ENCODE measurements around the gene FAM110D. TPM values are rescaled to one million over a fixed set of nuclear protein-coding genes. Genes with fewer than 3 reads are reported as not detected.

The FAM110D gene
- total RNA-seq, 2 donors from 2014 or later: 0.38 to 1.1 TPM

DNA sequence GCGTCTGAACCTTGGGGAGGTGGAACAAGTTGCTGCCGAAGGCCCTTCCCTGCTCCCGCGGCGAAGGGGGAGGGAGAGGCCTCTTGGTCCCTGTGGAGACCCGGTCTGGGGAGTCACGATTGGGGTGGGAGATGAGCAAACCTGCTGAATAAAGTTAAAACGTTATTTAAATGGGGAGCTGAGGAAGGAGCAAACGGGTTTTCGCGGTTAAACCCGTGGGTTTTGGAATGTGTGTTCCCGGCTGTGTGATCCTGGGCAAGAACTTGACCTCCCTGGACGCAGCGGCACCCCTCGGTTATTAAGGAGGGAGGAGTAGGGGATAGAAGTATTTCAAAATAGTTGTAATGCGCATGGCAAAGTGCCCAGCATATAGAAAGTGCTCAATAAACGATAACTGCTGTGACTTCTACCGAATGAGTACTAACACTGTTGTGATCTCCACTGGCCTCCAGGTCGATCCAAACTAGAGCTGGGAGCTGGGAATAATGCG, 3.4 kb downstream of the FAM110D start:
- DNase-seq: no peak

GRCh38 chr1:26163684-26164035, 4.8 kb downstream of the FAM110D start:
- Mint-ChIP-seq H3K4me1 (peaks cover 39% of the 10 kb centered on the region), H3K9me3 (no peaks in the 10 kb centered on the region), H3K27ac (no peak overlapping the region), H3K27me3 (ENCODE audit: insufficient read depth) (peaks cover 73% of the 10 kb centered on the region), H3K4me3 (peak overlapping the region; percentile 67), H3K36me3 (ENCODE audit: low read depth) (no peaks in the 10 kb centered on the region)
- no peak overlapping the region for H3K9ac ChIP-seq (ENCODE audit: extremely low read depth, low read length, poor library complexity, severe bottlenecking)
- no peak for DNase-seq
- H3K27ac ChIP-seq (ENCODE audit: low read depth, low read length): no peak overlapping the region
- H3K4me1 ChIP-seq (ENCODE audit: control insufficient read depth, insufficient read depth, low read length): peaks cover 7% of the 10 kb centered on the region
- H3K9me3 ChIP-seq (ENCODE audit: control insufficient read depth, low read length): no peaks in the 10 kb centered on the region
- WGBS, 2 experiments (ENCODE audit: insufficient coverage in 1 of 2, insufficient read length in 1 of 2): 89 to 92% methylated on average over 9 of the region's 9 CpGs
- TF ChIP-seq, protein P1, sequence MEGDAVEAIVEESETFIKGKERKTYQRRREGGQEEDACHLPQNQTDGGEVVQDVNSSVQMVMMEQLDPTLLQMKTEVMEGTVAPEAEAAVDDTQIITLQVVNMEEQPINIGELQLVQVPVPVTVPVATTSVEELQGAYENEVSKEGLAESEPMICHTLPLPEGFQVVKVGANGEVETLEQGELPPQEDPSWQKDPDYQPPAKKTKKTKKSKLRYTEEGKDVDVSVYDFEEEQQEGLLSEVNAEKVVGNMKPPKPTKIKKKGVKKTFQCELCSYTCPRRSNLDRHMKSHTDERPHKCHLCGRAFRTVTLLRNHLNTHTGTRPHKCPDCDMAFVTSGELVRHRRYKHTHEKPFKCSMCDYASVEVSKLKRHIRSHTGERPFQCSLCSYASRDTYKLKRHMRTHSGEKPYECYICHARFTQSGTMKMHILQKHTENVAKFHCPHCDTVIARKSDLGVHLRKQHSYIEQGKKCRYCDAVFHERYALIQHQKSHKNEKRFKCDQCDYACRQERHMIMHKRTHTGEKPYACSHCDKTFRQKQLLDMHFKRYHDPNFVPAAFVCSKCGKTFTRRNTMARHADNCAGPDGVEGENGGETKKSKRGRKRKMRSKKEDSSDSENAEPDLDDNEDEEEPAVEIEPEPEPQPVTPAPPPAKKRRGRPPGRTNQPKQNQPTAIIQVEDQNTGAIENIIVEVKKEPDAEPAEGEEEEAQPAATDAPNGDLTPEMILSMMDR (conservative IDR thresholded peaks at IDR 0.05): no peak
- peaks cover 47% of the 10 kb centered on the region for H3K27me3 ChIP-seq (ENCODE audit: control insufficient read depth, insufficient read depth, low read length, poor library complexity, severe bottlenecking)
- H3K4me3 ChIP-seq (ENCODE audit: low read length): no peak overlapping the region
- H3K36me3 ChIP-seq (ENCODE audit: control insufficient read depth, insufficient read depth, low read length): no peaks in the 10 kb centered on the region

More for the DNA sequence above, 3.4 kb downstream of the FAM110D start:
- Histone ChIP-seq H3K9ac (ENCODE audit: extremely low read depth, low read length, poor library complexity, severe bottlenecking) (no peak overlapping the region), H3K27me3 (ENCODE audit: control insufficient read depth, insufficient read depth, low read length, poor library complexity, severe bottlenecking) (peaks cover 47% of the 10 kb centered on the region), H3K27ac (ENCODE audit: low read depth, low read length) (no peak overlapping the region), H3K4me1 (ENCODE audit: control insufficient read depth, insufficient read depth, low read length) (peaks cover 7% of the 10 kb centered on the region), H3K36me3 (ENCODE audit: control insufficient read depth, insufficient read depth, low read length) (no peaks in the 10 kb centered on the region), H3K9me3 (ENCODE audit: control insufficient read depth, low read length) (no peaks in the 10 kb centered on the region), H3K4me3 (ENCODE audit: low read length) (peak overlapping the region; percentile 60)
- Mint-ChIP-seq H3K9me3 (no peaks in the 10 kb centered on the region), H3K4me3 (peak overlapping the region; percentile 47), H3K36me3 (ENCODE audit: low read depth) (no peaks in the 10 kb centered on the region), H3K4me1 (peaks cover 49% of the 10 kb centered on the region), H3K27ac (no peak overlapping the region), H3K27me3 (ENCODE audit: insufficient read depth) (peaks cover 70% of the 10 kb centered on the region)
- WGBS, 2 experiments (ENCODE audit: insufficient coverage in 1 of 2, insufficient read length in 1 of 2): 43 to 50% methylated on average over 20 to 21 of the region's 21 CpGs
- TF ChIP-seq, protein P1 (conservative IDR thresholded peaks at IDR 0.05): no peak

- no peaks in the 10 kb centered on the region for H3K36me3 ChIP-seq (ENCODE audit: control insufficient read depth, insufficient read depth, low read length)
- Mint-ChIP-seq H3K9me3 (no peaks in the 10 kb centered on the region), H3K4me3 (peak overlapping the region; percentile 67), H3K36me3 (ENCODE audit: low read depth) (no peaks in the 10 kb centered on the region), H3K27ac (peak overlapping the region; percentile 94), H3K4me1 (peaks cover 37% of the 10 kb centered on the region), H3K27me3 (ENCODE audit: insufficient read depth) (peaks cover 72% of the 10 kb centered on the region)
- DNase-seq: peak; percentile 92
- peak overlapping the region; percentile 38 for H3K27ac ChIP-seq (ENCODE audit: low read depth, low read length)
- TF ChIP-seq, protein P1 (conservative IDR thresholded peaks at IDR 0.05): peak; percentile 85
- peak overlapping the region; percentile 74 for H3K4me3 ChIP-seq (ENCODE audit: low read length)
- peak overlapping the region; percentile 44 for H3K9ac ChIP-seq (ENCODE audit: extremely low read depth, low read length, poor library complexity, severe bottlenecking)
- peaks cover 47% of the 10 kb centered on the region for H3K27me3 ChIP-seq (ENCODE audit: control insufficient read depth, insufficient read depth, low read length, poor library complexity, severe bottlenecking)
- no peaks in the 10 kb centered on the region for H3K9me3 ChIP-seq (ENCODE audit: control insufficient read depth, low read length)
- peaks cover 3% of the 10 kb centered on the region for H3K4me1 ChIP-seq (ENCODE audit: control insufficient read depth, insufficient read depth, low read length)
- 11 to 32% methylated on average over 21 to 72 of the region's 72 CpGs for WGBS, 2 experiments (ENCODE audit: insufficient coverage in 1 of 2, insufficient read length in 1 of 2)
Observed at GRCh38 chr1:26164036-26164860, 5.4 kb downstream of the FAM110D start.
